Astrocyte (in vitro differentiated cells and primary cell): ENCODE results near the gene GPR173.

Experiments used
- EZH2 ChIP-seq: IDR thresholded peaks from 2 replicates; pipeline ENCODE4 v1.6.1; 2012; ENCODE audit warnings: mild to moderate bottlenecking, low read length, inconsistent platforms; ENCODE audit not compliant: insufficient read depth
- TF ChIP-seq, protein P1 (sequence below): IDR thresholded peaks from 2 replicates; pipeline ENCODE4 v1.5.1; 2011; ENCODE audit warnings: low read depth, mild to moderate bottlenecking, inconsistent platforms, low read length, moderate library complexity; ENCODE audit not compliant: insufficient read depth

- TF ChIP-seq, protein P1, sequence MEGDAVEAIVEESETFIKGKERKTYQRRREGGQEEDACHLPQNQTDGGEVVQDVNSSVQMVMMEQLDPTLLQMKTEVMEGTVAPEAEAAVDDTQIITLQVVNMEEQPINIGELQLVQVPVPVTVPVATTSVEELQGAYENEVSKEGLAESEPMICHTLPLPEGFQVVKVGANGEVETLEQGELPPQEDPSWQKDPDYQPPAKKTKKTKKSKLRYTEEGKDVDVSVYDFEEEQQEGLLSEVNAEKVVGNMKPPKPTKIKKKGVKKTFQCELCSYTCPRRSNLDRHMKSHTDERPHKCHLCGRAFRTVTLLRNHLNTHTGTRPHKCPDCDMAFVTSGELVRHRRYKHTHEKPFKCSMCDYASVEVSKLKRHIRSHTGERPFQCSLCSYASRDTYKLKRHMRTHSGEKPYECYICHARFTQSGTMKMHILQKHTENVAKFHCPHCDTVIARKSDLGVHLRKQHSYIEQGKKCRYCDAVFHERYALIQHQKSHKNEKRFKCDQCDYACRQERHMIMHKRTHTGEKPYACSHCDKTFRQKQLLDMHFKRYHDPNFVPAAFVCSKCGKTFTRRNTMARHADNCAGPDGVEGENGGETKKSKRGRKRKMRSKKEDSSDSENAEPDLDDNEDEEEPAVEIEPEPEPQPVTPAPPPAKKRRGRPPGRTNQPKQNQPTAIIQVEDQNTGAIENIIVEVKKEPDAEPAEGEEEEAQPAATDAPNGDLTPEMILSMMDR, result no peak
- TF ChIP-seq EZH2, result no peak
Observed at GRCh38 chrX:53005327-53005726, 43.3 kb upstream of the GPR173 start.
